Measurements from ENCODE around the gene OR6S1.

DNA sequence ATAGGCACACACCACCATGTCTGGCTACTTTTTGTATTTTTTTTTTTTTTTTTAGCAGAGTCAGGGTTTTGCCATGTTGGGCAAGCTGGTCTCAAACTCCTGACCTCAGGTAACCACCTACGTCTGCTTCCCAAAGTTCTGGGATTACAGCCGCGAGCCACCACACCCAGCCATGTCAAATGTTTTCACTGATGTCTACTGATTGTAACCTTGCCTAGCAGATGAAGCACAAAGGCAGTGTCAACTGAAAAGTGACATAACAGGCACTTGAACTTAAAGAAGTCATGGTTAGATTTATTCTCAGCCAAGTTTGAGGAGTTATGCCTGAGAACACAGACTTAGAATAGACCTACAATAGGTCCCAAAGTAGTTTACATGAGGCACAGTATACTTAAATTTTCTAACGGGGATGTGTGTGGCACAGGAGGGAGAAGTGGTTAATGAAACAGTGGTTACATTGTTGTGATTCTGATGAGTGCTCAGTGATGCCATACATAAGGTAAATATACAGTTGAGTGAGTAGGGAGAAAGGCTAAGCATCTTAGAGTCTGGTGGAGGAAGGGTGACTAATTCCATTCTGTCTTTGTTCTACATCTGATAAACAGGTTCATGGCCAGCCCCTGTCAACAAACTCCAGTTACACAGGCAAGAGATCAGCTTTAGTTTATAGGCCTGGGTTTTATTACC lies 30.2 kb upstream of the OR6S1 start:
- TF ChIP-seq, protein P1, sequence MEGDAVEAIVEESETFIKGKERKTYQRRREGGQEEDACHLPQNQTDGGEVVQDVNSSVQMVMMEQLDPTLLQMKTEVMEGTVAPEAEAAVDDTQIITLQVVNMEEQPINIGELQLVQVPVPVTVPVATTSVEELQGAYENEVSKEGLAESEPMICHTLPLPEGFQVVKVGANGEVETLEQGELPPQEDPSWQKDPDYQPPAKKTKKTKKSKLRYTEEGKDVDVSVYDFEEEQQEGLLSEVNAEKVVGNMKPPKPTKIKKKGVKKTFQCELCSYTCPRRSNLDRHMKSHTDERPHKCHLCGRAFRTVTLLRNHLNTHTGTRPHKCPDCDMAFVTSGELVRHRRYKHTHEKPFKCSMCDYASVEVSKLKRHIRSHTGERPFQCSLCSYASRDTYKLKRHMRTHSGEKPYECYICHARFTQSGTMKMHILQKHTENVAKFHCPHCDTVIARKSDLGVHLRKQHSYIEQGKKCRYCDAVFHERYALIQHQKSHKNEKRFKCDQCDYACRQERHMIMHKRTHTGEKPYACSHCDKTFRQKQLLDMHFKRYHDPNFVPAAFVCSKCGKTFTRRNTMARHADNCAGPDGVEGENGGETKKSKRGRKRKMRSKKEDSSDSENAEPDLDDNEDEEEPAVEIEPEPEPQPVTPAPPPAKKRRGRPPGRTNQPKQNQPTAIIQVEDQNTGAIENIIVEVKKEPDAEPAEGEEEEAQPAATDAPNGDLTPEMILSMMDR (conservative IDR thresholded peaks at IDR 0.05; ENCODE audit: low read length) = no peak
- no peak for TF ChIP-seq EZH2phosphoT487 (IDR thresholded peaks at IDR 0.05; ENCODE audit: borderline replicate concordance, low read depth, low read length)
